HG03558 (cell line): ENCODE results near the gene GMPR2.

Experiments used
- ATAC-seq: cut with Tn5 transposase; IDR thresholded peaks from one replicate; pipeline ENCODE4 v1.9.1; 2021; ENCODE audit warnings: moderate number of reproducible peaks; ENCODE audit not compliant: unreplicated experiment; ENCODE audit errors: extremely low read depth

Gene GMPR2

DNA sequence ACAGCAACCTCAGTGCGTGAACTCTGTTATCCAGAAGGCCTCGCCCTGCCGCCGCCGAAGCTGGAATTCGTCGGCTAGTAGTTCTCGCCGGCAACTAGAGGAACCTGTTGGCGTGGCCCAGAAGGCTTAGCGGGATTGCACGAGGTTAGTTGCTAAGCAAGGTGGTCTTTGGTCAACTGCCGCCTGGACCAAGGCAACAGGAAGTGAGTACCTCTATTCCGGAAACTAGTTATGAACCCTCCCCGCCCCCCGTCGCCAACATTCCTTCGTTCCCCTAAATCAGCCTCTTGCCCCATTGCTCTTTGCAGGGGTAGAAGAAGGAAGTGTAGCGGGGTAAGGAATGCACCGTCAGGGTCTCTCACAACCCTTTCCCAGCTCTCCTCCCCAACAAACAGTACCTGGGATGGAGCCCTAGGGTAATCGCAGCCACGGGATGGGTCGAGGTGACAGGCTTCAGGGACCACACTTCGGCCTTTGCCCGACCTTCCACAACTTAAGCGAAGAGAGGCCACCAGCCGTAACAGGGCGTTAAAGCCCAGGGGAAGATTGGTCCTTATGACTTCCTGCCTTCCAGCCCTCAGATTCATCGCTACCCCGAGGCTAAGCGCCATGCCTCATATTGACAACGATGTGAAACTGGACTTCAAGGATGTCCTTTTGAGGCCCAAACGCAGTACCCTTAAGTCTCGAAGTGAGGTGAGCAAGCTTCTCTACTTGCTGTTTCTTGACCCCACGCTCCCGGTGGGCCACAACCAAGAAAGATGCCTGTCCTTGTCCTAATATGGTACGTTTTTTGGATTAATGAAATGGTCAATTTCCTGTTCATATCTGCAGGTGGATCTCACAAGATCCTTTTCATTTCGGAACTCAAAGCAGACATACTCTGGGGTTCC is at the start of gene GMPR2:
GMPR2 (plus strand) TSS at position 285 of the 893 bp plus-strand sequence; CDS start at position 610, 325 bp downstream.
- ATAC-seq, result peak; percentile 31

DNA sequence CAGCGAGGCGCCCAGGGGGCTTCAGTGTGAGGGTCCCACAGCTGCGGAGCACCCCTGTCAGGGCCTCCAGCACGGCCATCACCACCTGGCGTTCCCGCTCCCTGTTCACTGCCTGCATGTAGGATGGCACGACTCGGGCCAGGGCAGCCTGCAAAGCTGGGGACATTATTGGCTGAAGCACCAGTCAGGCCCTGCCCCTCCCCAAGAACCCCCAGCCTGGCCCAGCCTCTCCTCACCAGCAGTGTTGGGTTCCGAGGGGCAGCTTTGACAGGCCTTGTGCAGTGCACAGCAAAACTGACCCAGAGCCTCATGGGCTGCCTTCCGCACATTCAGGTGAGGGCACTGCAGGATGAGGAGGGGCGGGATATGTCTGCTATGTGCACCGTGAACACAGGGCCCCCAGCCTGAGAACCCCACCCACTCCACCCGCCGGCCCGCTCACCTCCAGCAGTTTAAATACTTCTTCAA is 49.7 kb upstream of the GMPR2 start:
- ATAC-seq, result no peak

DNA sequence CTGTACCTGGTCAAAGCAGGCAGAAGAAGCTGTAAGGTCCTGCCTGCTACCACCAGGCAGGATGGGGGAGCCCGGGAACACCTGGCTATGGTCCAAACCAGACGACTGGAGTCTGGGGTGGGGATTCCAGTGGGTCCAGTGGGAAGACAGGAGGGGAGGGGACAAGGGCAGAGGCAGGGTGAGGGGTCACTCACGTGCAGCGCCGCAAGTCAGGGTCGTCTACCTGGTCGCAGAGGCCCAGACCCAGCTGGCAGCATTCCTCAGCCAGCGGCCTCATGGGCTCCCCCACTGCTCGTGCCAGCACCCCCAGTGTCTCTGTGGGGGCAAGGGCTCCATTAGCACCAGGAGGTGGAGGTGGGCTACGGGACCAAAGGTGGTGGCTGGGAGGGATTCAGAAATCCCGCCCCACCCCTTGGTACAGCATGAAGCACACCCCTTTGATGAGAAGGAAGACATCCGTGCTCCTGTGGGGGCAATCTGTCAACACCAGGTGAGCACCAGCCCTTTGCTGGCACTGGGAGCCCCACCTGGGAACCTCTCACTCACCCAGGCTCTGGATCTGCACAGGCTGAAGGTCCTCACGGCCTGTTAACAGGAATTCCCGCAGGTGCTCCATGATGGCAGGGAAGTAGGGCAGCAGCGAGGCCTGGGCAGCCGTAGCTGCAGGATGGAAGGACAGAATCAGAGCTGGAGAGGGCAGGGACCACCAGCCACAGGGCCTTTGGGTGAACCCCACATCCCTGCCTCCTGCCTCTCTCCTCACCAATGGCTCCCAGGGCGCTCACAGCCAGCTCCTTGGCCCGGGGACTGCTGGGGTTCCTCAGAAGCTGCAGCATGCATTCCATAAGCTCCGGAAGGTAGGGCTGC is 48.4 kb upstream of the GMPR2 start:
- no peak for ATAC-seq

DNA sequence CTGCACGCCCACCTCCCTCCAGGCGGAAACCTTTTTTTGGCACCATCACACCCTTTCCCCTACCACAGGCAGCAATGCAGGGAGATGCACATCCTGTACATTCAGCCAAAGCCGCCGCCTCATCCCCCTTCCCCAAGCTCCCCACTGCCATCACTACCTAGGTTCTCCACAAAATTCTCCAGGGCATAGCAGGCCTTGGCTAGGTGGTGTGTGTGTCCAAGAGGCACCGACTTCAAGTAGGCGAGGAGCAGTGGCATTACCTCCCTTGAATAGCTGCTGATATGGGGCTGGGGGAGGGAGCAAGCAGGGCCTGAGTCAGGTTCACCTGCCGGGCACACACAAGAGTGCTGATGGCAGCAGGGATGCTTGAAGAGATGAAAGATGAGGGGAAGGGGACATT is 47.7 kb upstream of the GMPR2 start:
- ATAC-seq, result no peak

DNA sequence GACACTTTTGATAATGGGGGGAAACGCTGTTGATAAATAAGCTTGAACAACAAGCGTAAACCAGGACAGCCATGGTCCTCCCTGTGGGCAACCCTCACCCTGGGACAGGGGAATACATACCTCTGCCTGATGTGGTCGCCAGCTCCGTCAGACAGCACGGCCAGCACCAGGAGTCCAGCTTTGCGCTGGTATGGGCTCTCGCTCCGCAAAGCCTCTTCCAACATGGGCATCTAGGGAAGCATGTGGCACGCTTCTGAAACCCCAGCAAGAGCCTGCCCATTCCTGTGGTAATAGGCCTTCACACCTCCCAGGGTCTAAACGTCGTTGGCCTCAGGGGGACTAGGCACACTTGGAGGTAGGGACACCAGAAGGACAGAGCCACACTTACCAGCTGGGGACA is 47.0 kb upstream of the GMPR2 start:
- ATAC-seq, result no peak

DNA sequence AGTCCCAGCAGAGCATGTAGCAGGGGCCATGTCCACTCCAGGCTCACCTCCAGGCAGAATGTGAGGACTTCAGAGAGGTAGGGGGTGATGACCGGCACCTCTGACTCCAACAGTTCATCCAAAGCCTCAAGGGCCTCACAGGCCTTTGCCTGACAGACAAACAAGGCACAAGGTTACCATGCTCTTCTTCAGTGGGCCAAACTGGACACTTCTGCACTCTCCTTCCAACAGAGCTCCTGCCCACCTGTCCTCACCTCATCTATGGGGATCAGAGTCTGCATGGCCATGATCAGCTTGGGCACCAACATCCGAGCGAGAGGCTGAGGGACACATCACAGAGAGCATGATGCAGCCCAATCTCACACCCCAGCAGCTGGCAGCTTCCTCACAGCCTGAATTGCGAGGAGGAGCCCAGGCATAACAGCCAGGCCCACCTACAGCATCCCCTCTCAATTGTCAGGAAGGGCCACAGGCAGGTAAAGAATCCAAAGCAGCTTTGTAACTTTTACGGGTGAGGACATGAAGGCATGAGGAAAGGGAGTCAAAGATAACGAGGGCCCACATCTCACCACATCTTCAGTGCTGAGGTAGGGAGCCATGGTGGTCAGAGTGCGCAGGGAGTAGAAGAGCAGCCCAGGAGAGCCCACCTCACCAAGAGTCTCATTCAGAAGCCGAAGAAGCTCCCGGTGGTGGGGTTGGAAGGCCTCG is 45.7 kb upstream of the GMPR2 start:
- no peak for ATAC-seq

DNA sequence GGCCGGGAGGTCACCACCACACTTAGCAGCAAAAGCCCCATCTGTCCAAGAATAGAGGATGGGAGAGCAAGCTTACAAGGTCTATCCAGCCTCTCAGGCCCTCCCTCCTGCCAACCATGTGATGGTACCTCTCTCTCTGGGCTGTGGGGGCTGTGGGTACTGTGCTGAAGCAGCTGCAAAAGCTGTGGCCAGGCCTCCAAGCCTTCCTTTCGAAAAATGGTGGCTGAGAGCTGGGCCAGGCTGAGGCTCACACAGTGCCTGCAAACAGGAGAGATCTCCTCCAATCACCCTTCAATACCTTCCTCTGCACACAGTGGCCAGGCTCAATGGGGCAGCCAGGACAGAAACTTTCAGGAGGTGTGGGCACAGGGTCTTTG is 45.2 kb upstream of the GMPR2 start:
- ATAC-seq, result no peak

DNA sequence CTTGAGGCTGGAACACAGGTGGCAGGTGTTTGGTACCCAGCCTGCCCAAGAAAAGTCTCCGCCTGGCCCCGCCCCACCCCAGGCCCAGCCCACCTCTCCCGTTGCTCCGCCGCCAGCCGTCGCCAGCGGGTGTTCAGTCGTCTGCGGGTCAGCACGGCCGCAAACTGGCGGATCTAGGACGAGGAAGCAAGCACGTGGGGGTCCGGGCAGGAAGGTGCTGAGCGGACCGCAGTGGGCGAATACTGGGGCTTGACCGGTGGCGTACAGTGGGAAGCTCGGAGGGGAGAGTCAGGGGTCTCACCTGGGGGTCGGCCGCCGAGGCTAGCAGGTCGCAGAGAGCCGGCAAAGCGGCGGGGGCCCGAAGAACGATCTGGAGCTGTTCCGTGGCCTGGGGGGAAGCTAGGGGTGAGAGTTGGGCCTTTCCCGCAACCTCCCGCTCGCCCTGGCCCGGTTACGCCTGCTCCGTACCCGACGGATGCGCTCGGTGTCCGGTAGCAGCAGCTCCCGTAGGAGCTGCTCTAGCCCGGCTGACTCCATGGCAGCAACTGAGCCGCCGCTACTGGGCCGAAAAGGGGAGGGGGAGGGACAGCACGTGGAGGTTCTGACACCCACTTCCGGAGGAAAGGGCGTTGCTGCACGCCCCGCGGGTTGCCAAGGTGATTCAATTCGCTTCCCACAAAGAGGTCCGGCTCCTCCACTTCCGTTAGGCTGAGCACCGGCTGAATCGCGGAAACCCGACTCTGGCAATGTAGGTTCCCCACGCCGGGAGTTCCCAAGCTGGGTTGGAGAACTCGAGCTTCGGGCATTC is 44.3 kb upstream of the GMPR2 start, which contains the start of gene IPO4:
IPO4 (minus strand) TSS at position 566 of the 808 bp plus-strand sequence; CDS start at position 537, 29 bp downstream.
- peak; percentile 60 for ATAC-seq

DNA sequence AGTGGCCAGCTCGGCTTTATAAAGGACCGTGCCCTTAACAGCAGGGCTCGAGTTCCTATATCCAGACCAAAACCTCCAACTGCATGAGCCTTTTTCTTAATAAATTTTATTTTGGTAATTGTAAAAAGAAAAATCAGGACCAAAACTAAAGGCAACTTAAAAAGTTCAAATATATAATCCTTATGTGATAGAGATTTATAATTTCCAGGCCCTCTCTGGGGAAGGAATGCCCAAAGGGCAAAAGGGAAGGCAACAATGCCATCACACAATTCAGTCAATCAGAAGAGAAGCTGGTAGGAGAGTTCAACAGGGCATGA is 43.7 kb upstream of the GMPR2 start:
- no peak for ATAC-seq

DNA sequence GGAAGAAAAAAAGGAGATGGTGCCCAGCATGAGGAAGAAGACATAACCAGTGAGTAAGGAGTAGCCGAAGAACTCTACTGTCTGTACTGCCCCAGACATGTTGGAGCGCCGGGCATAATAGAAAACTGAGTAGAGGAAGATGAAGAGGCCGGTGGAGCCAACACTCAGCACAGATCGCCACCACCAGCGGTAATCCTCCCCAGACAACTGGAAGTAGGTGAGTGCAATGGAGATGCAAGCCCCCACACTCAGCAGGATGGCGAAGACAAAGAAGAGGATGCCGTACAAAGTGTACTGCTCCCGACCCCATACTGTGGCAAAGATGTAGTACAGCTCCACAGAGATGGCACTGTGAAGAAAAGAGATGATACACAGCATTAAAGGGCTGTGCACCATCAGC is 43.3 kb upstream of the GMPR2 start:
- no peak for ATAC-seq

DNA sequence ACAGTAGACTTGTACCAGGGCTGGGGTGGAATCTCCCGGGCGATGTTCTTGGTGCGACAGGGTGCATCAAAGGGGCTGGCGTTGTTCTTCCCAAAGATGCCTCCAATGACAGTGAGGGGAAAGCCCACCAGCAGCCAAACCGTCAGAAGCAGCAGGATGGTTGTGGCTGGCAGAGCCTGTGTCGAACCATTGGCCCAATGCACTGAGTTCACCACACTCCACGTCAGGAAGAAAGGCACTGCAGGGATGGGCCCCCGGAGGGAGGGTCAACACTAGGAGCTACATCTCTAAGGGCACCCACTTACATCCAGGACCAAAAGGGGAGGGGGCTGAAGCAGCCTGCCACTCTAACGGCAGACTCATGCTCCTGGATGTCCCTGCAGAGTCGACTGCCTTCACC is 42.3 kb upstream of the GMPR2 start:
- ATAC-seq, result no peak

DNA sequence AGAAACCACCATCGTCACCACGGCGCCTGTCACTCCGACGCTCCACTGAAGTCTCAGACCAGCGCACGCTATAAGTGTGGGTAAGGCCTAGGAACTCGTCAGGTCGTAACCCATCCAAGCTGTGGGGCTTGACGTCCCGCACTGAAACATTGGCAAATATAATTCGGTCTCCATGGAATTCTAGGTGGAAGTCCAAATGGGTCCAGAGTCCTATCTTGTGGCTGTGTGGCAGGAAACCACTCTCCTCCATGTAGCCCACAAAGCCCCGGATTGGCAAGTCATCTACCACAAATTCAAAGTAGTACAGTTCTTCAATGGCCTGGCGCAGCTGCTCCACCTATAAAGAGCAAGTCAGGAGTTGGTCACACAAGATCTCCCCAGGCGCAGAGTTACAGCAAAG is 39.8 kb upstream of the GMPR2 start:
- no peak for ATAC-seq

DNA sequence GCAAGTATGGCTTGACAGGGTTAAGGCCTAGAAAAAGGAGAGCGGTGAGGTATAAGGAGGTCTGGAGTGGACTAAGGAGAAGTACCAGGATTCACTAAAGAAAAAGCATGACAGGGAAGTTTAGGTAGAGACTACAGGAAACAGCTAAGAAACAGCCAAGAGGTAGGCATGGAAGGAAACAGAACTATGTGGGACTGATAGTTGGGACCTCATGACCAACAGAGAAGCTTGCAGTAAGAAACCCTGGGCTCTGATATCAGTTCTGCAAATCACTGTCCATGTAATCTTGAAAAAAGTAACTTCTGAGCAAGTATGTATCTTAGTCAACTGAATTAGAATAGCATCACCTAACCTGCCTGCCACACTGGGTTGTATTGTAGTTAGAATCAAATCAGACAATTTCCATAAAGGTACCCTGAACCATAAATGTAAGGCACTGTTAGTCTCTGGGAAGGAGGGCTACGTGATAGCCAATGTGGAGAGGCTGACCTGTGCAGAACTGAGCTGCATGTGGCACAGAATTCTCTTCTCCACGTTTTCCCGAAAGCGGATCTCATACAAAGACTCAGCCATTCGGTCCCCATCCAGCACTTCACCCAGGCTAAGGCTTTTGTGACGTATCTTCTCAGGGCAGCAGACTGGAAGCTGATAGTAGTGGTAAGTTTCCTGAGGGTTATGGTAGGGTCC is 38.4 kb upstream of the GMPR2 start:
- no peak for ATAC-seq

DNA sequence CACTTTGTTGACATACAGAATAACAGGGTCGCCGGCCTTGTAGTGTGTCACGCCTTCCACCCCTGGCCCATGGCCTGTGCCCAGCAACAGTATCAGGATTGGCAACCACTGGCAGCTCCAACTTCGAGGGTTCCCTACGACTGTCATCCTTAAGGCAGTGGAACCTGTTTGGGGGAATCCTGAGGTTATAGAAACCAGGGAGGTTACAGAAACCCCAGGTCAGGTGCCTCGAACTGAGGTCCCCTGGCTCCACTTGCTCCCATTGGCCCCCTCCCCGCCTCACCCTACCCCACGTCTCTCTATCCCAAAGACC is 37.9 kb upstream of the GMPR2 start:
- ATAC-seq, result no peak

DNA sequence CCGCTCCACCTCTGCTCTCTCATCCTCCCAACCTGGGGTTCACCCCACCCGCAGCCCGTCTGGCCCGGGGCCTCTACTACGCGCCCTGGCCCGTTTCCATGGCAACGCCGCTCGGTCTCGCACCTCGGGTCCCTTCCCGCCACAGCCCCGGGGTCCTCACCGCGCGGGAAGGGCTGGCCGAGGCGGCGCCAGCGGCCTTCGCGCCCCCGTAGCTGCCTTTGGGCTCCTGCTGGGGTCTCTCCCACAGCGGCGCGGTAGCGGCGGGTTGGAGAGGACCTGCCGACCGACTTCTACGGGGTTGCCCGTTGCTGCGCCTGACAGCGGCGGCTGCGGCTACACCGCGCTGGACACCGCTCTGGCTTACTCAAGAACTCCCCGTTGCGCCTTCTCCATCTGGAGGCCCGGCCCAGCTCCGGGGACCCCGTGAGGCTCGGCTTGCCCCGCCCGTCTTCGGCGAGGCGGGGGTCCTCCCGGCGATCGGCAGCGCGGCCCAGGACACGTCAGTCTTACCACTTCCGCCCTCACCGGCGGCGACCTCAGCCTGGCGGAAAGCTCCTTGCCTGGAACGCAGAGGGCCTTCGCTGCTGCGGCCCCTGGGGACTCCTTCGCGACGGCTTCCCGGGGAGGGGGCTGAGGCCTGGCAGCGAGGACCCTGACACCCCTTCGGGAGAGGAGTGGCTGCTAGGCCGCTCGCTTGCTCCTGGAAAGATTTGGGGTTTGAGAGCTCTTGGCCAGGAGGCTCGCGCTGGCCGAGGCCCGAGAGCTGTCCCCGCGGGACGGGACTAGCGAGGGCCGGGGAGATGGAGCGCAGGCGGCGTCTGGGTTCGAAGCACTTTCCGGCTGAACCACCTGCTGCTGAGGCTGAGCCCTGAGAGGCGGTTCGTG is 37.3 kb upstream of the GMPR2 start, which contains the start of gene TM9SF1:
TM9SF1 (minus strand) TSS at position 256 of the 885 bp plus-strand sequence. CDS start 422 bp downstream, outside the sequence.
- ATAC-seq, result peak; percentile 39

DNA sequence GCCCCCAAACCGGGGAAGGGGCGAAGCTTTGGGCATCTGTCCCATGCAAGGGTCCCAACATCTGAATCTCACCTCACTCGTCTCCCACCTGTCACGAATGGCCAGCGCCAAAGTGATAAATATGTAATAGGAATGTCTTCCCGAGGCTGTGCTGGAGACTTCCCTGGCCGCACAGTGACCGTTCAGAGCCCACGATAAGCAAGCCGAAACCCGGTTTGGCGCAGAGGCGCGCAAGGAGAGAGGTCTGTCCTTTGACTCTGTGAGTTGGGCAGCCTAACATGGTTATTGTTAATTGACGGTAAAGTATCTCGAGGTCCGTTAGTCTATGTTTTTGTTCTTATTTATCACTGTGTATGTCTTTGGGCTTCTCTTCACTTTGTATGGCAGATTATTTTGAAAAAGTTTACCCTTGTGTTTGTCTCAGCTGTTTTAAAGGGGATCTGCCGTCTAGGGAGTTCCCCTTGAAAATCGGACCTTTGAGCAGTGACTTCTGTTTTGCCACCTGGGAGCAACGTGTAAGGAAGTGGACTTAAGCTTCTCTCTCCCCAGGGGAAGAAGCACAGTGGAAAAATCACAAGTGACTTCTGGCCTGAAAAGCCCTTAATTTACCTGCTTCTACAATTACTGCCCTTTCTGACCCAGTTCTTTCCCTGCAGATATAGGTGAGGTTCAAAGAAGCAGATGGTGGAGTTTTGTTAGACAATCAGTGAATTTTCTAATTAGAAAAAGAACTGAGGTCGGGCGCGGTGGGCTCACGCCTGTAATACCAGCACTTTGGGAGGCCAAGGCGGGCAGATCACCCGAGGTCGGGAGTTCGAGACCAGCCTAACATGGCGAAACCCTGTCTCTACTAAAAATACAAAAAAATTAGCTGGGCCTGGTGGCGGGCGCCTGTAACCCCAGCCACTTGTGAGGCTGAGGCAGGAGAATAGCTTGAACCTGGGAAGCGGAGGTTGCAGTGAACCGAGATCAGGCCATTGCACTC is 36.4 kb upstream of the GMPR2 start:
- ATAC-seq, result no peak

DNA sequence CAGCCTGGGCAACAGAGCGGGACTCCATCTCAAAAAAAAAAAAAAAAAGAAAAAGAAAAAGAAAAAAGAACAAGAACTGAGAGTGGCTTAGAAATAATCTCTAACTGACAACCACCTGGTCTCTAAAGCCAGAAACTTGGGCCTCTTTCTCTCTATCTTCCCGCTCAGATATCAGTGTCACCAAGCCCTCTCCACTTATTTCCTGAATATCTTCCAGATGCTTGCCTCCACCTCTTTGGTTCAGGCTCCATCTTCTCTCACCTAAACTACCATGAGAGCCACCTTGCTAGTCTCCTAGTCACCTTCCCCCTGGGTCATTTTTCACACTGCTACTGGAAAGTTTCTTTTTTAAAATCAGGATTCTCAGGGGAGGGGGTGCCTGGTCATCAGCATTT is 35.7 kb upstream of the GMPR2 start:
- no peak for ATAC-seq
